ENCODE measurements around the gene HPX.

The HPX gene

DNA sequence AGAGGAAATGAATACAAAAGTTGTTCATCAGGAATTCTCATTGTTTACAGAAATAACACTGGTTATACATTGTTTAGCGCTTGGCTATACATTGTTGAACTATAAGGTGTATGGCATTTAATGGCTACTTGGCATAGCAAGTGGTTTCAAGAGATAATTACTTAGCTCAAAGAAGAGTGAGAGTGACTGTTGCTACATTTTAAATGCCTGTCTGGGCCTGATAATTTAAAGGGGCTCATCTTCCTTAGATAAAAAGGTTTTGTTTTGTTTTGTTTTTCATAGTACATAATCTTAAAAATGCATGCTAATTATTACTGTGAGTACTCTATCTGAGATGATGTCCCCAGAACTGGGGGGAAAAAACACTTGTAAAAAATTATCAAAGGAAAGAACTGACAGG lies 52.0 kb downstream of the HPX start:
- no peak for DNase-seq

- no peak for DNase-seq
Measured at GRCh38 chr11:6387811-6388599, 52.8 kb downstream of the HPX start.

GRCh38 chr11:6385046-6385777 lies 55.6 kb downstream of the HPX start:
- no peak for DNase-seq
